HPDE6-E6E7 (cell line): ENCODE results near the gene ATP4B.

Source experiments
- DNase-seq: peaks from one replicate; pipeline ENCODE4 v3.0.0; 2011; ENCODE audit warnings: missing footprints; ENCODE audit errors: extremely low spot score

ATP4B gene

GRCh38 chr13:113607889-113608635 is 49.9 kb downstream of the ATP4B start:
- no peak for DNase-seq

- DNase-seq, result no peak
These were observed 50.7 kb downstream of the ATP4B start for GRCh38 chr13:113607056-113607888.

DNA sequence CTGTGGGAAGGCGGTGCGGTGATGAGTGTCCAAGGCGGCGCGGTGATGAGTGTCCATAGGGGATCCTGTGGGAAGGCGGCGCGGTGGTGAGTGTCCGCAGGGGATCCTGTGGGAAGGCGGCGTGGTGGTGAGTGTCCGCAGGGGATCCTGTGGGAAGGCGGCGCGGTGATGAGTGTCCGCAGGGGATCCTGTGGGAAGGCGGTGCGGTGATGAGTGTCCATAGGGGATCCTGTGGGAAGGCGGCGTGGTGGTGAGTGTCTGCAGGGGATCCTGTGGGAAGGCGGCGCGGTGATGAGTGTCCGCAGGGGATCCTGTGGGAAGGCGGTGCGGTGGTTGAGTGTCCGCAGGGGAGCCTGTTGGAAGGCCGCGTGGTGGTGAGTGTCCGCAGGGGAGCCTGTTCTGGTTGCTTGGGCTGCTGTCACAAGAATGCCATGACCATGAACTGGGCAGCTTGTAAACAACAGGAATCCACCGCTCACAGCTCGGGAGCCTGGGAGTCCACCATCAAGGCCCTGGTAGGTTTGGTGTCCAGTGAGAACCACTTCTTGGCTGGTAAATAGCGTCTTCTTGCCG is 52.0 kb downstream of the ATP4B start:
- no peak for DNase-seq

- DNase-seq, result no peak
These were observed 52.5 kb downstream of the ATP4B start for GRCh38 chr13:113605461-113605860.

- no peak for DNase-seq
These were observed 53.8 kb downstream of the ATP4B start for GRCh38 chr13:113604186-113604585.

DNA sequence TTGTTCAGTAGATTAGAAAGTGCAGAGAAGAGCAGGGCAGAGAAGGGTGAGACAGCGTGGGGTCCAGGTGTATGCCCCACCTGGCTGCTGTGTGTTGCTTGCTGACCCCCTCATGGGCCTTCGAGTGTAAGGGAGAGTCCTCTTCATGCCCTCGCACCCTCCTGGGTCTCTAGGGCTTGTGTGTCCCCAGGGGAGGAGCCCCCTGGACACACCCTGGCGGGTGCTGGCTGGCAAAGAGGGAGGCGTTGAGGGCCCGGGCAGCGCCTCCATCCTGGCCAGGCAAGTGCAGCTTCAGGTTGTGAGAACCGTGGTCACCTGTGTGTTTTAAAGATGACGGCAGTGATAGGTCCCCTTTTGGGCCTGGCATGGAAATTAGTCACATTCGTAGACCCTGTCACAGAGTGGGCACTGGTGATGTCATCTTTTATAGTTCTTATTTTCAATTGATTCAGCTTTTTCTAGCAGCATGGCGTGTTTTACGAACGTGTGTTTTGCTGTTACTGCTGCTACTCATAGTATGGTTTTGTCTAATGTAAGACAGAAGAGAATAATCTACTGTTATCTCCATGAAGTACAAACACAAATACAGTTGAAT is 54.8 kb downstream of the ATP4B start:
- DNase-seq, result no peak

DNA sequence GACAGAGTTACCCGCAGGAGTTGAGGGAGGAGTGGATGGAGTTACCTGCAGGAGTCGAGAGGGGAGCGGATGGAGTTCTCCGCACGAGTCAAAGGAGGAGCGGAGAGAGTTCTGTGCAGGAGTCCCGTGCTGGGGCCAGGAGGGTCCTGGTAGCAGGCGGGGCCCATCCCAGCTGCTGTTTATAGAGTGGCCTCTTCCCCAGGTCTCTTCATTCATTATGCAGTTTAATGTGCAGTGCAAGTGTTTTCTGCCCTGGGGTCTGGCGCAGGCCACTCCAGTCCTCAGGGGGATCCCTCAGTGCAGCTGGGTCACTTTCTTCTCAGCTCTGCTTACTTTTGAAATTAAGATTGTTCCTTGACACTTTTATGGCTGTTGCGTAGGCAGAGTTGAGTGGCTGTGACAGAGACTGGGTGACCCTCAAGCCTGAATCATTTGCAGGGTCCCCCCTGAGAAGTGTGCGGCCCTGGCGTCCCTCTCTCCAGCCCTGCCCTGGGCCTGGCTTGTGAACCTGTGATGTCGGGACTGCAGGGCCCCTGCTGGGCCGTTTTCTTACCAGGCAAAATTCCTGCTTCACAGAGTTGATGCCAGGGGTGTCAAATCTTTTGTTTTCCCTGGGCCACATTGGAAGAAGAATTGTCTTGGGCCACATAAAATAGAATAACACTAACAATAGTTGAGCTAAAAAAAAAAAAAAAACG is 55.6 kb downstream of the ATP4B start:
- no peak for DNase-seq

DNA sequence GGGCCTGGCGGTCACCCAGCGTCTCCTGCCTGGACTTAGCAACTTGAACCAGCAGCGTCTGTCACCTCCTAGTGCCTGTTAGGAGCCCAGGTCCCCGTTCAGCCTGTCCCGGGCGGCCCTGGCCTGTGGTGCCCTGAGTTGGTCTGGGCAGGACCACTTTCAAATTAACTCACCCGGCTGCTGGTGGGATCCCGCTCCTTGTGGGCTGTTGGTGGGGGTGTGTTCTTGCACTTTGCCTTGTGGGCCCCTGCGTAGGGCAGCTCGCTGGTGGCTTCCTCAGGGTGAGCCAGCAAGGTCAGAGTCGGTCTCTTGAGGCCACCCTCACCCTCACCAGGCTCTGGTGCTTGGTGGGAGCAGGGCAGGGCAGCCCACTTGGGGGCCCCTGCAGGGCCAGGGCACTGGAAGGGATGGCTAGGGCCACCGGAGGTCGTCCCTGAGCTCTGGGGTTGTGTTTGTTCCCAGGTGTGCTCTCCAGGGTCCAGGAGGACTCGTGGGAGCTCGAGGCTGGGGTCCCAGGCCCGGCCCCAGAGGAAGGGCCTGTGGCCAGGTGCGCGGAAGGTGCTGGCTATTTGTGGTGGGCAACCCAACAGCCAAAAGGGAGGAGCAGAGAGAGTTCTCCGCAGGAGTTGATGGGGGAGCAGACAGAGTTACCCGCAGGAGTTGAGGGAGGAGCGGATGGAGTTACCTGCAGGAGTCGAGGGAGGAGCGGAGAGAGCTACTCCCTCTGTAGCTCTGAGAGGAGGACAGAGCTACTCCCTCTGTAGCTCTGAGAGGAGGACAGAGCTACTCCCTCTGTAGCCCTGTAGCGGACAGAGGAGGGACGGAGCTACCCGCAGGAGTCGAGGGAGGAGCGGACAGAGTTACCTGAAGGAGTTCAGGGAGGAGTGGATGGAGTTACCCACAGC is 56.6 kb downstream of the ATP4B start:
- DNase-seq, result no peak

GRCh38 chr13:113599391-113599790 is 58.6 kb downstream of the ATP4B start:
- DNase-seq, result no peak
